Measurements from ENCODE around the gene NOS2.
"Not testable (repeated sequence)": the region's sequence is repeated elsewhere in the genome, so short reads cannot be mapped to it uniquely, and the experiment has no call there.

GRCh38 chr17:27753726-27754125 lies 46.6 kb downstream of the NOS2 start:
- TF ChIP-seq, protein P1, sequence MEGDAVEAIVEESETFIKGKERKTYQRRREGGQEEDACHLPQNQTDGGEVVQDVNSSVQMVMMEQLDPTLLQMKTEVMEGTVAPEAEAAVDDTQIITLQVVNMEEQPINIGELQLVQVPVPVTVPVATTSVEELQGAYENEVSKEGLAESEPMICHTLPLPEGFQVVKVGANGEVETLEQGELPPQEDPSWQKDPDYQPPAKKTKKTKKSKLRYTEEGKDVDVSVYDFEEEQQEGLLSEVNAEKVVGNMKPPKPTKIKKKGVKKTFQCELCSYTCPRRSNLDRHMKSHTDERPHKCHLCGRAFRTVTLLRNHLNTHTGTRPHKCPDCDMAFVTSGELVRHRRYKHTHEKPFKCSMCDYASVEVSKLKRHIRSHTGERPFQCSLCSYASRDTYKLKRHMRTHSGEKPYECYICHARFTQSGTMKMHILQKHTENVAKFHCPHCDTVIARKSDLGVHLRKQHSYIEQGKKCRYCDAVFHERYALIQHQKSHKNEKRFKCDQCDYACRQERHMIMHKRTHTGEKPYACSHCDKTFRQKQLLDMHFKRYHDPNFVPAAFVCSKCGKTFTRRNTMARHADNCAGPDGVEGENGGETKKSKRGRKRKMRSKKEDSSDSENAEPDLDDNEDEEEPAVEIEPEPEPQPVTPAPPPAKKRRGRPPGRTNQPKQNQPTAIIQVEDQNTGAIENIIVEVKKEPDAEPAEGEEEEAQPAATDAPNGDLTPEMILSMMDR (IDR thresholded peaks at IDR 0.05 in 8 of 11, conservative IDR thresholded peaks at IDR 0.05 in 3 of 11) = not testable (repeated sequence)
- TF ChIP-seq POLR2A (IDR thresholded peaks at IDR 0.05) = not testable (repeated sequence)

Data from spleen (tissue), 7 donors.